GM10266 (cell line): Measurements from ENCODE around the gene TLK2.
"Not testable (repeated sequence)": the region's sequence is repeated elsewhere in the genome, so short reads cannot be mapped to it uniquely, and the experiment has no call there.

Source experiments
- DNase-seq: peaks from one replicate; pipeline ENCODE4 v3.0.0; 2012; ENCODE audit errors: extremely low spot score
- TF ChIP-seq, protein P1 (sequence below): IDR thresholded peaks from 2 replicates; pipeline ENCODE4 v1.5.1; 2012; ENCODE audit warnings: mild to moderate bottlenecking, low read depth; ENCODE audit not compliant: control insufficient read depth, insufficient read depth; ENCODE audit errors: missing control alignments

The TLK2 gene

DNA sequence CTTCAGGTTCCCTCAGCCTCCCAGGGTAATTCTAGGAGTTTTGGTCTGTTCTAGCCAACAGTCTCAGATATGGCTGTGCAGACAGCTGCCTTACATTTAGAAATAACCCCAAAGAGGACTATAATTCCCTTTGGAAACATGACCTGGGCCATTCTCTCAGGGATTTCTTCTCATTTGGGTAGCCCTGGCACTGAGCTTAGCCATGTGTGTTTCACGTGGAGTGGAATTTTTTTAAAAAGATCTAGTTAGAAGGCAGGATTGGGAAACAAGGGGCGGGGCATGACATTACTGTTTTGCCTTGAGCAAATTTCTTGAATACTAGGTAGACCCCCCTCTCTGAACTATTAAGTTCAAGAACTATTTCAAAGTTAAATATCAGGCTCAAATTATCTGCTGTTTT, 119.3 kb downstream of the TLK2 start:
- TF ChIP-seq, protein P1, sequence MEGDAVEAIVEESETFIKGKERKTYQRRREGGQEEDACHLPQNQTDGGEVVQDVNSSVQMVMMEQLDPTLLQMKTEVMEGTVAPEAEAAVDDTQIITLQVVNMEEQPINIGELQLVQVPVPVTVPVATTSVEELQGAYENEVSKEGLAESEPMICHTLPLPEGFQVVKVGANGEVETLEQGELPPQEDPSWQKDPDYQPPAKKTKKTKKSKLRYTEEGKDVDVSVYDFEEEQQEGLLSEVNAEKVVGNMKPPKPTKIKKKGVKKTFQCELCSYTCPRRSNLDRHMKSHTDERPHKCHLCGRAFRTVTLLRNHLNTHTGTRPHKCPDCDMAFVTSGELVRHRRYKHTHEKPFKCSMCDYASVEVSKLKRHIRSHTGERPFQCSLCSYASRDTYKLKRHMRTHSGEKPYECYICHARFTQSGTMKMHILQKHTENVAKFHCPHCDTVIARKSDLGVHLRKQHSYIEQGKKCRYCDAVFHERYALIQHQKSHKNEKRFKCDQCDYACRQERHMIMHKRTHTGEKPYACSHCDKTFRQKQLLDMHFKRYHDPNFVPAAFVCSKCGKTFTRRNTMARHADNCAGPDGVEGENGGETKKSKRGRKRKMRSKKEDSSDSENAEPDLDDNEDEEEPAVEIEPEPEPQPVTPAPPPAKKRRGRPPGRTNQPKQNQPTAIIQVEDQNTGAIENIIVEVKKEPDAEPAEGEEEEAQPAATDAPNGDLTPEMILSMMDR, result no peak

DNA sequence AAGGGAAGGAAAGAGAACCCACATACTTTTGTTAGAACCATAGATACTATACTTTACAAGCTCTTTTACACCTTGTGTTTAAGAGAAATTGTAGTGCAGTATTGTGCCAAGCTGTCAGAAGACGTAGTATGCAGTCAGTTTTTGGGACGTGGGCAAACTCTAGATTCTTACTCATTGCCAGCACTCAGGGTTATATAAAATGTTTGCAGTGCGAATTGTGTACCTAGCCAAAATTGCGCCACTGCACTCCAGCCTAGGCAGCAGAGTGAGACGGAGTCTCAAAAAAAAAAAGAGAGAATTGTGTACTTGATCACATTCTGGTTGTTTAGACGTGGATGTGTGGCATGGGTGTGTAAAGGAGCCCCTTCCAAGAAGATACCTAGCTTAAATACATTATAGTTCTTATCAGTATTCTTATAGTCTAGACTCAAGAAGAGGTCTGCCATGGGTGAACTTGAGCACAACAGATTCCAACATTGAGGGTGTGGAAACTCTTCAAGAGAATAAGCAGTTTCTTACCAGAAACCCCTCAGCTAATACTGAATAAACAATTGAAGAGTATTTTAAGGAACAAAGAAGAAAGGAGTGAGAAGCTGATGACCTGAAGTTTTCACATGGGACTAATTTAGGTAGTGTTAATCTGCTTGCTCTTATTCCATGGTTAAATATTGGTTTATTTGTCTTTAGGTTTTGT, 121.5 kb downstream of the TLK2 start:
- TF ChIP-seq, protein P1, result no peak
- no peak for DNase-seq

More for the DNA sequence above, 119.3 kb downstream of the TLK2 start:
- DNase-seq, result no peak

DNA sequence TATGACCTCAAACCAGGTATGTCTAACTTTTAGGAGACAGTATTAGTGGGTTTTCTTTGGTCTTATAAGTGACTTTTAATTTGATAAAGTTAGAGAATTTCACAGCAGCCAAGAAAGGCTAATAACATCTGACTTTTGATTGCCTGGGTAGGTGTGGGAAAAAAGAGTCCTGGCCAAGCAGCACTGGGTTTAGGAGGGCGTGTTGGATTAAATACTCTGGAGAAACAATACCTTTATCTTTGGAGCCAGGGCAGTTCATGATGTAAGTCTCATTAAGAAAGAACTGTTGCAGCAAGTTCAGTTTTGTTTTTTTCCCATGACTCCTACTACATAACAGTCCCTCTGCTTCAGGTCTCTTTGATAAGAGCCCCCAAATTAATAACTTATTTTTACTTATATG, 122.2 kb downstream of the TLK2 start:
- TF ChIP-seq, protein P1, result no peak
- DNase-seq, result no peak

DNA sequence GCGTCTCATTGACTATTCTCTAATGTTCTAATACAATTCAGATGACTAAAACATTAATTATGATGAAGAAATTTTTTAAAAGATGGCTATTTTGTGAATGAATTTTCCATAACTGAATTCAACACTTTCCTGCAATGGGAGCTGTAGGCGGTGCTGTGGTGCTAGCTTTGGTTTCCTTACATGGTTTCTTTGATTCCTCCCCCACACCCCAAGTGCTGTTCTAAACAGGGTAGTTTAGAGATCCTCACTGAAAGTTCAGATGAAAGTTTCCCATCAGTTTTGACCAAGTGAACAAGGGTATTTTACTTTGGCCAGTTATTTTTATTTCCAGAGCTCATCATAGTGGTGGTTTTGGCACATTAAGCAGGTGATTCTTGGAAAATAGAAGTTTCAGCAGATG, 122.8 kb downstream of the TLK2 start:
- DNase-seq, result no peak
- TF ChIP-seq, protein P1, result peak; percentile 25

DNA sequence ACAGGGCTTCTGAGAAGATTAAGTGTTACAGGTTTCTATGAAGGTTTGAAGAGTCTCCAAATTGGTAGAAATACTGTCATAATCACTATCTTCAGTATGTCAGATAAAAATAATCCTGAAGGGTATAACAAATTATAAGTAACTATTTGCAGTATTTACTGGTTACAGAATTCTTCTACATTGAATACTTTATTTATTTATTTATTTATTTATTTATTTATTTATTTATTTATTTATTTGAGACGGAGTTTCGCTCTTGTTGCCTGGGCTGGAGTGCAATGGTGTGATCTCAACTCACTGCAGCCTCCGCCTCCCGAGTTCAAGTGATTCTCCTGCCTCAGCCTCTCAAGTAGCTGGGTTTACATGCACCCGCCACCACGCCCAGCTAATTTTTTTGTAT, 125.2 kb downstream of the TLK2 start:
- DNase-seq, result not testable (repeated sequence)

DNA sequence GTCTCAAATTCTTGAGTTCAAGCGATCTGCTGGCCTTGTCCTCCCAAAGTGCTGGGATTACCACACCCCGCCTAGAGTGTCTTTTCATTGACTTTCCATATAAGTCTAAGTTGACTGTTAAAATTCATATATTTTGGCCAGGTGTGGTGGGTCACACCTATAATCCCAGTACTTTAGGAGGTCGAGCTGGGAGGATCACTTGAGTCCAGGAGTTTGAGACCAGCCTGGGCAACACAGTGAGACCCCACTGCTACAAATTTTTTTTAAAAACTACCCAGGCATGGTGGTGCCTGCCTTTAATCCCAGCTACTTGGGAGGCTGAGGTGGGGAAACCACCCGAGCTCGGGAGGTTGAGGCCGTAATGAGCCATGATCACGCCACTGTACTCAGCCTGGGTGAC, 127.0 kb downstream of the TLK2 start:
- TF ChIP-seq, protein P1, result no peak
- no peak for DNase-seq

DNA sequence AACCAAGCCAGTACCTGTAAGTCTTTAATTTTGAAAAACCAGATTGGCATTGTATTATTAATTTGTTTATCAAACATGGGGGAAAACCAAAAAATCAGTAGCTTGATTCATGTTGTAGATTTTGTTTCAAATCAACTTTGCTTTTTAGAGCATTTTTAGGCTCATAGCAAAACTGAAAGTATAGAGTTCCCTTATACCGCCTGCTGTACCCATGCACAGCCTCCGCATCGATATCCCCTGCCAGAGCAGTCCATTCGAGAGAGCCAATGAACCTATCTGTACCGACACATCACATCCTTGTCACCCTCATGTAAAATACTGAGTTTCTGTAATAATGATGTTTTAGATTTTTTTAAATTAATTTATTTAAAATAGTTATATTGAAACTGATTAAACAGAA, 132.7 kb downstream of the TLK2 start:
- no peak for DNase-seq
- TF ChIP-seq, protein P1, result no peak

DNA sequence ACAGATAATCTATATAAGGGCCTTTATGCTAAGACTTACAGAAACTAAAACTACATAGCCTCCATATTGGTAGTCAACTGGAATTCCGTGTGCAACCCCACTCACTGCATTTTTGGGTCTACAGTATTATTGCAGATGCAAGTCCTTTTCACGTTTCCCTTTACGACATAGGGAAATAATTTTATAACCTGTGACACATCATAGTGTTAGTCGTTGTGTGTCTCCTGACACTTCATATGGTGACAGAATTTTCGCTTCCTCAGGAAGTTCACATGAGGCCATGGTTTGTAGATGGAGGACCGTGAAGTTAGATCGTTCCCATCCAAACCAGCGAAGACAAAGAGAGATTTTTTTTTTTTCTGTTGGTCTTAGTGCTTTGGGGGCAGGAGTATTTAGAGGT, 133.1 kb downstream of the TLK2 start:
- no peak for DNase-seq
- TF ChIP-seq, protein P1, result no peak

DNA sequence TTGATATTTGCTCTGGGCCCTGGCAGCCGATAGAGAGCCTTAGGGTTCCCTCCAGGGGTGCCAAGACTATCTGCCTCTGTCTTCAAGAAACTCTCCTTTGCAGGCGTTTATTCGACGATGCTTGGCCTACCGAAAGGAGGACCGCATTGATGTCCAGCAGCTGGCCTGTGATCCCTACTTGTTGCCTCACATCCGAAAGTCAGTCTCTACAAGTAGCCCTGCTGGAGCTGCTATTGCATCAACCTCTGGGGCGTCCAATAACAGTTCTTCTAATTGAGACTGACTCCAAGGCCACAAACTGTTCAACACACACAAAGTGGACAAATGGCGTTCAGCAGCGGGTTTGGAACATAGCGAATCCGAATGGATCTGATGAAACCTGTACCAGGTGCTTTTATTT, 133.7 kb downstream of the TLK2 start:
- not testable (repeated sequence) for DNase-seq

DNA sequence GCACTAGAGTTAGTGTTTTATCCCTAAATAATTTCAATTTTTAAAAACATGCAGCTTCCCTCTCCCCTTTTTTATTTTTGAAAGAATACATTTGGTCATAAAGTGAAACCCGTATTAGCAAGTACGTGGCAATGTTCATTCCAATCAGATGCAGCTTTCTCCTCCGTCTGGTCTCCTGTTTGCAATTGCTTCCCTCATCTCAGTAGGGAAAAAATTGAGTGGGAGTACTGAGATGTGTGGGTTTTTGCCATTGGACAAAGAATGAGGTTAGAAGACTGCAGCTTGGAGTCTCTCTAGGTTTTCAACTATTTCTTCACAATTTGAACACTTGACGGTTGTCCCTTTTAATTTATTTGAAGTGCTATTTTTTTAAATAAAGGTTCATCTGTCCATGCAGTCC, 134.5 kb downstream of the TLK2 start:
- not testable (repeated sequence) for DNase-seq
